SH-SY5Y (cell line): ENCODE measurements around the gene GAS7.

Experiments
- GATA2 ChIP-seq: IDR thresholded peaks from 2 replicates; pipeline ENCODE4 v1.6.1; 2011; ENCODE audit warnings: mild to moderate bottlenecking, low read depth, low read length
- GATA3 ChIP-seq: IDR thresholded peaks from 2 replicates; pipeline ENCODE4 v1.6.1; 2011; ENCODE audit warnings: low read depth, mild to moderate bottlenecking, low read length, moderate library complexity

- TF ChIP-seq GATA3 (no peak), GATA2 (no peak)
These were observed 1.5 kb downstream of the GAS7 start for GRCh38 chr17:10196941-10197340.
